ENCODE results near the gene THEM4. TPM values are rescaled to one million over a fixed set of nuclear protein-coding genes. Genes with fewer than 3 reads are reported as not detected.
A peak's percentile ranks its signal among the peaks of the same experiment; 100 is the strongest.

The THEM4 gene
- 16.1 and 19.8 TPM in 2 replicates for total RNA-seq
- total RNA-seq (2013) = 7.2 TPM
- polyA plus RNA-seq = 10.3 and 15.0 TPM in 2 replicates
- 4.9 and 7.3 TPM in 2 replicates for polyA minus RNA-seq

DNA sequence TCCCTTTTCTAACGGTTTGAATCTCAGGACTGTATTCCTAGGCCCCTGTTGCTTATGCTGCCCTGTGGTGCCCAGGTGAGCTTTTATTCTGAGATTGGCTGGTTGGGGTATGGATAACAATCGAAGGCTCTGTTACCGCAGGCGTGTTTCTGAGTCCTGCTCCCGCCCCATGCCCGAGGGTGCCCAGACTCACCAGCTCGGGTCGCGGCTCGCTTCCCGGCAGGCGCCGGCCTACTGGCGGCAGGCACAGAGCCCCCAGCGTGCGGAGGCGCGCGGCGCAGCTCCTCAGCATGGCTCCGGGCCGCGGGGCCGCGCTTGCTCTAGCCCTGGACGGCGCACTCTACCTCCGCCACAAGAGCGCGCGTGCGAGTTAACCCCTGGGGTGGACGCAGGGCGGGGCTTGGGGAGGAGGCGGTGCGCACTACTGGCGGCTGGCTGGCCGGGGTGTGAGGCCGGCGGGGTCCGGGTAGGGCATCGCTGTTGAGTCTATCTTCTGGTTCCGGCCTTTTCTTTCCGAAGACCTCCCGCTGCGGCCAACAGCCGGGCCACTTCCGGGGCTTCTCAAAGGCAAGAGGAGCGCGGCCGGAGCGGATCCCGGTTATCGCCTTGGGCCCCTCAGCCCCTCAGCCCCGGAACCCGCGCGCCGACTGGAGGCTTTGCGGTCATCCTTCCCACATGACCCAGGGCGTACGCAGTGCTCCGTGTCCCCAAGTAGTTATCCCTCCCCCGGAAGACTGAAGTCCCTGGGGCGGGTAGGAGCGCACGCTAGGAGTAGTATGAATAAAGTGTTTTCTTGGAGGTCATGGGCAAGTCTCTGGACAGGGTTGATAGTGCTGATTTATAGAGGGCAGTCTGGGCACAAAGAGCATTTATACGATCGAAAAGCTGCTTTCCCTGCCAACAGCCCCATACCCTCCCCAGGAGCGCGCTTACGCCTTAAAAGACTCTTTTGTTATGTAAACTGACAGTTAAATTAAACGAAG, at the start of gene THEM4:
TSS of gene THEM4 (minus strand) at position 345 of the 983 bp plus-strand sequence. CDS start at position 292, 53 bp downstream.
- peaks cover 7 to 17% of the 10 kb centered on the region in 2 donors for H3K4me1 ChIP-seq (ENCODE audit: control insufficient read depth in 2 of 2, insufficient read depth in 2 of 2, low read length in 2 of 2)
- Mint-ChIP-seq H3K27me3 (no peaks in the 10 kb centered on the region), H3K4me3 (peak within 1 kb of the TSS; percentile 92), H3K4me1 (peaks cover 11% of the 10 kb centered on the region), H3K27ac (peak within 1 kb of the TSS; percentile 86), H3K9me3 (ENCODE audit: insufficient read depth) (peaks cover 3% of the 10 kb centered on the region)
- intact Hi-C loops (cut with micrococcal nuclease) = loop anchor here (1.0 to 2.0 kb wide), 5 partner anchors 11 to 298 kb away; partner anchors contain the start of gene TDRKH
- ChIA-PET CTCF (interaction anchor here (0.5 to 3.3 kb wide), 13 partner anchors 10 to 1223 kb away, joined by 3 to 25 read pairs (median 4); no protein-coding TSS in a partner anchor), POLR2A (interaction anchor here (0.9 to 3.4 kb wide), 4 partner anchors 11 to 149 kb away, joined by 3 to 22 read pairs (median 4); partner anchors contain the start of gene MRPL9)
- peaks cover 4% of the 10 kb centered on the region for H3K79me2 ChIP-seq (ENCODE audit: control insufficient read depth, insufficient read depth, low read length)
- H3K9ac ChIP-seq (ENCODE audit: low read length) = peak within 1 kb of the TSS; percentile 78
- ATAC-seq (ENCODE audit: low read depth) (peak; percentile 99), DNase-seq (peak; percentile 92)
- peak within 1 kb of the TSS; percentile 89 for H2AFZ ChIP-seq (ENCODE audit: insufficient read depth, low read depth, low read length, poor library complexity, severe bottlenecking)
- peak within 1 kb of the TSS; percentile 8 to 82 (median 70) for H3K4me3 ChIP-seq (ENCODE audit: control extremely low read depth in 1 of 5, extremely low read depth in 1 of 5, insufficient read depth in 1 of 5, low read depth in 2 of 5, low read length in 4 of 5)
- H3K27me3 ChIP-seq (replicated peaks in 1 of 4; ENCODE audit: control extremely low read depth in 1 of 4, control insufficient read depth in 3 of 4, insufficient read depth in 4 of 4, low read length in 3 of 4) = no peaks in the 10 kb centered on the region
- TF ChIP-seq, protein P1, sequence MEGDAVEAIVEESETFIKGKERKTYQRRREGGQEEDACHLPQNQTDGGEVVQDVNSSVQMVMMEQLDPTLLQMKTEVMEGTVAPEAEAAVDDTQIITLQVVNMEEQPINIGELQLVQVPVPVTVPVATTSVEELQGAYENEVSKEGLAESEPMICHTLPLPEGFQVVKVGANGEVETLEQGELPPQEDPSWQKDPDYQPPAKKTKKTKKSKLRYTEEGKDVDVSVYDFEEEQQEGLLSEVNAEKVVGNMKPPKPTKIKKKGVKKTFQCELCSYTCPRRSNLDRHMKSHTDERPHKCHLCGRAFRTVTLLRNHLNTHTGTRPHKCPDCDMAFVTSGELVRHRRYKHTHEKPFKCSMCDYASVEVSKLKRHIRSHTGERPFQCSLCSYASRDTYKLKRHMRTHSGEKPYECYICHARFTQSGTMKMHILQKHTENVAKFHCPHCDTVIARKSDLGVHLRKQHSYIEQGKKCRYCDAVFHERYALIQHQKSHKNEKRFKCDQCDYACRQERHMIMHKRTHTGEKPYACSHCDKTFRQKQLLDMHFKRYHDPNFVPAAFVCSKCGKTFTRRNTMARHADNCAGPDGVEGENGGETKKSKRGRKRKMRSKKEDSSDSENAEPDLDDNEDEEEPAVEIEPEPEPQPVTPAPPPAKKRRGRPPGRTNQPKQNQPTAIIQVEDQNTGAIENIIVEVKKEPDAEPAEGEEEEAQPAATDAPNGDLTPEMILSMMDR (IDR thresholded peaks at IDR 0.05) = peak; percentile 20
- TF ChIP-seq EZH2 (IDR thresholded peaks at IDR 0.05; ENCODE audit: borderline replicate concordance, insufficient read depth, low read depth, low read length, poor library complexity, severe bottlenecking) = no peak
- no peaks in the 10 kb centered on the region for H3K36me3 ChIP-seq (replicated peaks in 1 of 2; ENCODE audit: control extremely low read depth in 1 of 2, control insufficient read depth in 1 of 2, extremely low read depth in 1 of 2, insufficient read depth in 2 of 2, low read length in 1 of 2)
- peaks cover 0 to 35% (median 10%) of the 10 kb centered on the region in 3 donors for H3K9me3 ChIP-seq (ENCODE audit: control extremely low read depth in 1 of 3, control insufficient read depth in 2 of 3, insufficient read depth in 1 of 3, low read length in 2 of 3)
- peak within 1 kb of the TSS; percentile 82 for H3K4me2 ChIP-seq (replicated peaks; ENCODE audit: low read depth, low read length, poor library complexity, severe bottlenecking)
- 3% methylated on average over 61 of the region's 73 CpGs for WGBS (ENCODE audit: insufficient coverage)
- H3K27ac ChIP-seq (ENCODE audit: low read length in 2 of 2) = peak within 1 kb of the TSS; percentile 54 to 70
- H4K20me1 ChIP-seq (ENCODE audit: control insufficient read depth, insufficient read depth, low read length, poor library complexity, severe bottlenecking) = no peaks in the 10 kb centered on the region

All from B cell (primary cell).